ENCODE results near the gene ENTPD1. TPM values are rescaled to one million over a fixed set of nuclear protein-coding genes. Genes with fewer than 3 reads are reported as not detected.

The ENTPD1 gene
- total RNA-seq, 1 donor from 2014 or later, result 34.5 TPM

GRCh38 chr10:95848841-95849240 lies 92.9 kb downstream of the ENTPD1 start:
- H3K36me3 ChIP-seq, result peaks cover 31% of the 10 kb centered on the region
- TF ChIP-seq, protein P1, sequence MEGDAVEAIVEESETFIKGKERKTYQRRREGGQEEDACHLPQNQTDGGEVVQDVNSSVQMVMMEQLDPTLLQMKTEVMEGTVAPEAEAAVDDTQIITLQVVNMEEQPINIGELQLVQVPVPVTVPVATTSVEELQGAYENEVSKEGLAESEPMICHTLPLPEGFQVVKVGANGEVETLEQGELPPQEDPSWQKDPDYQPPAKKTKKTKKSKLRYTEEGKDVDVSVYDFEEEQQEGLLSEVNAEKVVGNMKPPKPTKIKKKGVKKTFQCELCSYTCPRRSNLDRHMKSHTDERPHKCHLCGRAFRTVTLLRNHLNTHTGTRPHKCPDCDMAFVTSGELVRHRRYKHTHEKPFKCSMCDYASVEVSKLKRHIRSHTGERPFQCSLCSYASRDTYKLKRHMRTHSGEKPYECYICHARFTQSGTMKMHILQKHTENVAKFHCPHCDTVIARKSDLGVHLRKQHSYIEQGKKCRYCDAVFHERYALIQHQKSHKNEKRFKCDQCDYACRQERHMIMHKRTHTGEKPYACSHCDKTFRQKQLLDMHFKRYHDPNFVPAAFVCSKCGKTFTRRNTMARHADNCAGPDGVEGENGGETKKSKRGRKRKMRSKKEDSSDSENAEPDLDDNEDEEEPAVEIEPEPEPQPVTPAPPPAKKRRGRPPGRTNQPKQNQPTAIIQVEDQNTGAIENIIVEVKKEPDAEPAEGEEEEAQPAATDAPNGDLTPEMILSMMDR (IDR thresholded peaks at IDR 0.05), result no peak
- no peaks in the 10 kb centered on the region for H3K9me3 ChIP-seq
- intact Hi-C loops (cut with DNase I), result no loop called here
- no peaks in the 10 kb centered on the region for H3K27me3 ChIP-seq (ENCODE audit: low read depth)
- H3K4me1 ChIP-seq, result no peaks in the 10 kb centered on the region
- DNase-seq (no peak), ATAC-seq (no peak)
- H3K4me3 ChIP-seq, result no peak overlapping the region
- H3K27ac ChIP-seq, result no peak overlapping the region

DNA sequence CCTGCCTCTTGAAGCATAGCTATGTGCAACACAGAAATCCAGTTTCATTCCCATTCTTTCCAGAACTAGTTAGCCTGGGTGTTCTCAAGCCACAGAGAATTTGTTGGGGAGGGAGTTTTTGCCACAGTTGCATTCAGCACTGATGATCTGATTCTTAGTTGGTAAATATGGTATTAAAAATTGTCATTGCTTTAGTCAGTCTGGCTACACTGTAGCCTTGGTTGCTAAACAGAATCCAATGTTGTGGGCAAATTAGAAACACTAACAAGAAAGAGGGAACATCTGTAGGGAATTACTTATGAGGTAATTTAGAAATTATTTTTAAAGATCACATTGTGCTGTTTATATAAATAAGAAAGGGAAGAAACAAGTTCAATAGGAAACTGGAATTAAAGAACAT lies 94.8 kb downstream of the ENTPD1 start:
- Histone ChIP-seq H3K4me1 (no peaks in the 10 kb centered on the region), H3K9me3 (no peaks in the 10 kb centered on the region), H3K27ac (no peak overlapping the region), H3K36me3 (peaks cover 14% of the 10 kb centered on the region), H3K4me3 (no peak overlapping the region), H3K27me3 (ENCODE audit: low read depth) (no peaks in the 10 kb centered on the region)
- TF ChIP-seq, protein P1 (IDR thresholded peaks at IDR 0.05), result no peak
- DNase-seq, result no peak
- intact Hi-C loops (cut with DNase I), result no loop called here
- ATAC-seq, result no peak

DNA sequence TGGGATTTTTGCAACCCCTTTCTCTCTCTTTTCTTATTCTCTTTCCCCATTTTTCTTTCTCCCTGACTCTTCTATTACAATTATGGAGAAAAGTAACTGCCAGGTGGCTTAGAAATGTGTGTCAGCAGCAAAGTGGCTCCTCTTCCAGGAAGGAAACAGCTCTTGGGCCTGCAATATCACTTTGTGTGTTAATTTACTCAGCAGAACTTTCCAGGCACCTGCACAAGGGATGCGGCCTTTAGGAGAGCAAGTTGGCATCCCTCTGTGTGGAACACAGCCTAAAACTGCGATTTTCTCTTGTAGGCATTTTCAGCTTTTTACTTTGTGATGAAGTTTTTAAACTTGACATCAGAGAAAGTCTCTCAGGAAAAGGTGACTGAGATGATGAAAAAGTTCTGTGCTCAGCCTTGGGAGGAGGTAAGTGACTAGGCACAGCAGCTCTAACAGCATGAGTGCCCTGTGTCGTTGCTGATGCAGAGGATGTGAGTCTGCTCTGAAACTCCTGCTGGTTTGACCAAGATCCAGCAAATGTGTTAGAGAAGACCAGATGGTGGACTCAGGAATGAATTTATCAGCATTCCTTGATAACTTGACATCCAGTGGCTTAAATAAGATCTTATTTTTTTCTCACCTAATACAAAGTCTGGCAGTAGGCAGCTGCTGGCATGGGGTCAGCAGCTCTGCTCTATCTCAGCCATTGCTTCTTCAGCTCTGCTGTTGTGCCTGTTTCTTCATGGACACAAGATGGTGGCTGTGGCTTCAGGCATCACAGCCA lies 104.4 kb downstream of the ENTPD1 start:
- Histone ChIP-seq H3K4me3 (no peak overlapping the region), H3K36me3 (peaks cover 13% of the 10 kb centered on the region), H3K27ac (no peak overlapping the region), H3K27me3 (ENCODE audit: low read depth) (no peaks in the 10 kb centered on the region), H3K9me3 (no peaks in the 10 kb centered on the region), H3K4me1 (no peaks in the 10 kb centered on the region)
- no peak for DNase-seq
- intact Hi-C loops (cut with DNase I), result no loop called here
- no peak for ATAC-seq
- TF ChIP-seq, protein P1 (IDR thresholded peaks at IDR 0.05), result no peak

DNA sequence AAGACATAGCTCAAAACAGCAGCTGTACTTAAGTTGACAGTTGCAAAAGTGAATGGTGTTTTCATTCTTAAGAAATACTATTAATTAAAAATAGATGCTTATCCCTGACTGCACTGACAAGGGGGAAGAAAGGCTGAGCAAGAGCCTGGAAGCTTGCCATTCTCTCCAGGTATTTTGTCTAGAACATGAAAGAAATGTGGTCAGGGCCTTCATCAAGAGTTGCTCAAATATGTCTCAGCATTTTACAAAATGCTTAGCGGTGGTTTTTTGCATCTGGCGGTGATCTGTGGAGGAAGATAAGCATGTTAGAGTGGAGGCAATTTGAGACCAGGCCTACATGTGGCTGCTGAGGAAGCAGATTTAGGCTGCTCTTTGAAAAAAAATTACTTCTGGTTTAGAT lies 105.4 kb downstream of the ENTPD1 start:
- no peaks in the 10 kb centered on the region for H3K4me1 ChIP-seq
- H3K27me3 ChIP-seq (ENCODE audit: low read depth), result no peaks in the 10 kb centered on the region
- no peak for ATAC-seq
- no peak overlapping the region for H3K27ac ChIP-seq
- H3K36me3 ChIP-seq, result peaks cover 20% of the 10 kb centered on the region
- H3K9me3 ChIP-seq, result no peaks in the 10 kb centered on the region
- TF ChIP-seq, protein P1 (IDR thresholded peaks at IDR 0.05), result no peak
- DNase-seq, result no peak
- intact Hi-C loops (cut with DNase I), result no loop called here
- no peak overlapping the region for H3K4me3 ChIP-seq

- TF ChIP-seq, protein P1 (IDR thresholded peaks at IDR 0.05), result peak; percentile 58
- H3K4me1 ChIP-seq, result no peaks in the 10 kb centered on the region
- intact Hi-C loops (cut with DNase I), result no loop called here
- no peak for DNase-seq
- no peaks in the 10 kb centered on the region for H3K9me3 ChIP-seq
- peak; percentile 69 to 83 for ATAC-seq
- H3K36me3 ChIP-seq, result peaks cover 44% of the 10 kb centered on the region
- H3K27me3 ChIP-seq (ENCODE audit: low read depth), result no peaks in the 10 kb centered on the region
- H3K4me3 ChIP-seq, result no peak overlapping the region
- H3K27ac ChIP-seq, result no peak overlapping the region
Observed at GRCh38 chr10:95864906-95865813, 109.2 kb downstream of the ENTPD1 start.
